Measurements from ENCODE around the gene NCBP2.

GRCh38 chr3:196903740-196904139 lies 38.6 kb downstream of the NCBP2 start:
- TF ChIP-seq POLR2AphosphoS5 (IDR thresholded peaks at IDR 0.05; ENCODE audit: low read depth, low read length): no peak
- no peak for TF ChIP-seq TAF1 (IDR thresholded peaks at IDR 0.05; ENCODE audit: borderline replicate concordance, insufficient read depth, low read length)
